IMR-90 (cell line): ENCODE measurements around the gene PGF. TPM values are rescaled to one million over a fixed set of nuclear protein-coding genes. Genes with fewer than 3 reads are reported as not detected.

Experiments used
- ATAC-seq: fragments of 200-7000 bp; cut with Tn5 transposase; 2 replicates; pipeline ENCODE4 v1.9.1; 2020; ENCODE audit warnings: low read depth, mild to moderate bottlenecking, moderate library complexity
- BruUV-seq: library from RNA; stranded (reverse); fragments of 400-500 nt; replicated peaks from 2 replicates; lab custom pipeline; 2021; lab: Mats Ljungman, UMichigan
- CTCF ChIA-PET: fragments of 300-600 bp; formaldehyde crosslinking; extraction: SDS; loops from one replicate; lab custom pipeline; 2021; ENCODE audit warnings: antibody characterized with exemption; lab: Yijun Ruan, JAX
- POLR2A ChIA-PET: fragments of 300-600 bp; sonication (Branson Sonifier 250); formaldehyde crosslinking; loops from one replicate; lab custom pipeline; 2022; ENCODE audit warnings: antibody characterized with exemption; ENCODE audit not compliant: unreplicated experiment; lab: Charles Lee
- DNase-seq: peaks from one replicate; pipeline ENCODE4 v3.0.0; 2013
- H2AFZ ChIP-seq: replicated peaks from 2 replicates; pipeline ENCODE3; 2013; ENCODE audit warnings: low read length, mild to moderate bottlenecking; ENCODE audit not compliant: poor library complexity
- H2AK5ac ChIP-seq: 2 replicates; pipeline ENCODE4 v1.6.1; 2013; ENCODE audit warnings: low read depth, low read length, inconsistent platforms
- H2AK9ac ChIP-seq: replicated peaks from 2 replicates; pipeline ENCODE3; 2013; ENCODE audit warnings: mild to moderate bottlenecking, low read depth, low read length, moderate library complexity; ENCODE audit not compliant: poor library complexity
- H2BK120ac ChIP-seq: 2 replicates; pipeline ENCODE4 v1.6.1; 2013; ENCODE audit warnings: low read depth, low read length, inconsistent platforms
- H2BK15ac ChIP-seq: 3 replicates; pipeline ENCODE4 v1.6.1; 2013; ENCODE audit warnings: low read depth, low read length, inconsistent platforms
- H2BK20ac ChIP-seq: 2 replicates; pipeline ENCODE4 v1.6.1; 2013; ENCODE audit warnings: low read depth, mild to moderate bottlenecking, inconsistent platforms, low read length, moderate library complexity
- H2BK5ac ChIP-seq: 2 replicates; pipeline ENCODE4 v1.6.1; 2013; ENCODE audit warnings: mild to moderate bottlenecking, low read depth, low read length, inconsistent platforms; ENCODE audit not compliant: poor library complexity, severe bottlenecking
- H3K14ac ChIP-seq: replicated peaks from 2 replicates; pipeline ENCODE4 v1.6.1; 2013; ENCODE audit warnings: low read depth, low read length, inconsistent platforms
- H3K18ac ChIP-seq: 2 replicates; pipeline ENCODE4 v1.6.1; 2013; ENCODE audit warnings: low read depth, low read length, control low read depth
- H3K23ac ChIP-seq: 2 replicates; pipeline ENCODE4 v1.6.1; 2013; ENCODE audit warnings: low read depth, low read length, inconsistent platforms
- H3K27ac ChIP-seq: 2 replicates; pipeline ENCODE4 v1.5.1; 2013; ENCODE audit warnings: mild to moderate bottlenecking, control low read depth, low read length; ENCODE audit not compliant: insufficient read depth
- H3K27me3 ChIP-seq: 2 replicates; pipeline ENCODE4 v1.6.1; 2013; ENCODE audit warnings: low read length; ENCODE audit not compliant: control insufficient read depth, insufficient read depth
- H3K36me3 ChIP-seq: 2 replicates; pipeline ENCODE4 v1.6.1; 2013; ENCODE audit warnings: low read length, mixed read lengths; ENCODE audit not compliant: control insufficient read depth, insufficient read depth
- H3K4ac ChIP-seq: 2 replicates; pipeline ENCODE4 v1.6.1; 2013; ENCODE audit warnings: low read depth, low read length, inconsistent platforms
- H3K4me1 ChIP-seq: 2 replicates; pipeline ENCODE4 v1.6.1; 2013; ENCODE audit warnings: low read length, mixed read lengths; ENCODE audit not compliant: control insufficient read depth, insufficient read depth
- H3K4me2 ChIP-seq: 2 replicates; pipeline ENCODE4 v1.6.1; 2013; ENCODE audit warnings: low read depth, mild to moderate bottlenecking, control low read depth, low read length, moderate library complexity
- H3K4me3 ChIP-seq: 2 replicates; pipeline ENCODE4 v1.5.1; 2013; ENCODE audit warnings: low read depth, mild to moderate bottlenecking, control low read depth, low read length, moderate library complexity; ENCODE audit not compliant: insufficient read depth
- H3K56ac ChIP-seq: 2 replicates; pipeline ENCODE4 v1.6.1; 2013; ENCODE audit warnings: low read length, inconsistent platforms; ENCODE audit not compliant: insufficient read depth; ENCODE audit errors: extremely low read depth
- H3K79me1 ChIP-seq, 2 experiments: 2 replicates each; pipeline ENCODE4 v1.6.1; 2013; ENCODE audit warnings: low read length in 2 of 2, inconsistent platforms in 1 of 2, low read depth in 1 of 2
- H3K9ac ChIP-seq: 2 replicates; pipeline ENCODE4 v1.6.1; 2013; ENCODE audit warnings: low read depth, low read length, control low read depth
- H3K9me1 ChIP-seq: 2 replicates; pipeline ENCODE4 v1.6.1; 2013; ENCODE audit warnings: low read length, inconsistent platforms; ENCODE audit not compliant: insufficient read depth
- H3K9me3 ChIP-seq: 2 replicates; pipeline ENCODE4 v1.6.1; 2013; ENCODE audit warnings: low read length; ENCODE audit not compliant: control insufficient read depth, insufficient read depth
- H4K20me1 ChIP-seq: 2 replicates; pipeline ENCODE4 v1.6.1; 2013; ENCODE audit warnings: low read length, inconsistent platforms; ENCODE audit not compliant: insufficient read depth
- H4K5ac ChIP-seq: 2 replicates; pipeline ENCODE4 v1.6.1; 2013; ENCODE audit warnings: mild to moderate bottlenecking, low read depth, low read length, control low read depth
- H4K8ac ChIP-seq, 2 experiments: 2 replicates each; pipeline ENCODE4 v1.6.1; 2013; ENCODE audit warnings: low read depth in 2 of 2, low read length in 2 of 2, control low read depth in 1 of 2, inconsistent platforms in 1 of 2
- H4K91ac ChIP-seq: 2 replicates; pipeline ENCODE4 v1.6.1; 2013; ENCODE audit warnings: low read depth, low read length, inconsistent platforms; ENCODE audit not compliant: insufficient read depth
- BHLHE40 ChIP-seq: fragments of 150-350 bp; IDR thresholded peaks from 2 replicates; pipeline ENCODE4 v1.6.1; 2016; ENCODE audit warnings: mild to moderate bottlenecking, low read depth, low read length
- RAD21 ChIP-seq: IDR thresholded peaks from 2 replicates; pipeline ENCODE4 v1.6.1; 2012; ENCODE audit warnings: low read length, improper control_type of control experiment
- SMC3 ChIP-seq: fragments of 150-350 bp; IDR thresholded peaks from 2 replicates; pipeline ENCODE4 v1.6.1; 2016; ENCODE audit warnings: low read depth, mild to moderate bottlenecking, antibody characterized with exemption, low read length, moderate library complexity
- WGBS, 2 experiments: methylation state at CpG; one replicate each; pipeline versions ENCODE4 v1.1.5 to v1.1.7; 2013; ENCODE audit warnings: missing lambda C conversion rate in 2 of 2; ENCODE audit not compliant: insufficient read length in 1 of 2; ENCODE audit errors: extremely low coverage in 2 of 2; 5-methylcytosine and 5-hydroxymethylcytosine counted together
- dilution Hi-C: fragments of 300-500 bp; cut with HindIII; formaldehyde crosslinking; loops from one replicate; pipeline ENCODE4 v1.14.3; 2018; ENCODE audit warnings: low sequenced_read_pairs; ENCODE audit not compliant: unreplicated experiment
- in situ Hi-C: fragments of 300-500 bp; cut with MboI; formaldehyde crosslinking; loops from 3 replicates; pipeline ENCODE4 v1.14.3; 2019; ENCODE audit warnings: low sequenced_read_pairs, inconsistent platforms, mixed read lengths
- intact Hi-C: fragments of 100-400 bp; cut with micrococcal nuclease; formaldehyde crosslinking; loops from 2 replicates; pipeline ENCODE4 v1.10.0; 2022
- polyA plus RNA-seq, 3 experiments: library from polyadenylated mRNA; depleted of rRNA; stranded (reverse); fragments of >200 nt; gene quantifications; 2 replicates each; pipeline ENCODE4 v1.2.3, GENCODE V29; 2012; ENCODE audit warnings: low replicate concordance in 1 of 3
- total RNA-seq: library from RNA; depleted of rRNA; stranded (reverse); fragments of >200 nt; gene quantifications from 2 replicates; pipeline ENCODE4 v1.2.3, GENCODE V29; 2012

Gene PGF
- total and polyA plus RNA-seq, 2 of the 4 experiments (the other 2 are of a cell fraction) = 0.36 to 0.39 TPM

DNA sequence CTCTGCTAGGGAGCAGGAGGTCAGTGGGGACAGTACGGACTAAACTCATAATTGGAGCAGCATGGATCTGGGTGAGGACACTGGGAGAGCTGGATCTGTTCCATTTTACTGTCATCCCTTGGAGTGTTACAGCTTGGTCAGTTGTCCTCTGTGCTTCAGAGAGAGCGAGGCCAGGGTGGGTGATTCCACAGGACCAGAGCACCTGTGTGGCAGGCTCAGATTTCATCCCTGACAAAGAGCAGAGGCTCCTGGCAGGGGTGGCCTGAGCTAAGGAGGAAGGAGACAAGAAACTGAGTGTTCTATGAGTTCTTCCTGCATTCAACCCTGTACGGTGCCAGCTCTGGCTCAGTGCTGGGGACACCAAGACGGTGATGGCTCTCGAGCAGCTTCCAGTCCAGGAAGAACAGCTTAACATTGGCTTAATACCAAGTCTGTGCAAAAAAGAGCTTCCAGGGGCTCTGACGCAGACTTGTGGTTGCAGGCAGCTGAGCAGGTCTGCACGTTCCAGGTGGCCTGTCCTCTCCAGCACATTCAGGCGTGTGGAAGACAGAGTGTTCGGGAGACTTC is 8.4 kb upstream of the PGF start:
- Histone ChIP-seq H3K79me1 (no peaks in the 10 kb centered on the region), H3K27ac (no peak overlapping the region), H3K36me3 (no peaks in the 10 kb centered on the region), H3K4me3 (no peak overlapping the region), H3K18ac (no peak overlapping the region), H2AK5ac (no peak overlapping the region), H3K27me3 (peaks cover 23% of the 10 kb centered on the region), H4K5ac (no peak overlapping the region), H3K9me3 (no peaks in the 10 kb centered on the region), H3K4ac (no peak overlapping the region), H2BK20ac (no peak overlapping the region), H2BK15ac (no peak overlapping the region), H3K23ac (no peak overlapping the region), H4K20me1 (no peaks in the 10 kb centered on the region), H2BK5ac (no peak overlapping the region), H4K91ac (no peak overlapping the region), H2AFZ (peak overlapping the region; percentile 34), H3K9me1 (peaks cover 3% of the 10 kb centered on the region; the same call in 1 of the 2 replicates), H3K4me1 (no peaks in the 10 kb centered on the region), H3K4me2 (no peak overlapping the region), H2AK9ac (no peak overlapping the region), H3K14ac (no peak overlapping the region), H3K56ac (no peak overlapping the region), H3K9ac (no peak overlapping the region), H4K8ac (no peak overlapping the region), H2BK120ac (no peak overlapping the region; the same call in 1 of the 2 replicates)
- dilution Hi-C loops (no loop called here), intact Hi-C loops (no loop called here), in situ Hi-C loops (no loop called here)
- TF ChIP-seq RAD21 (no peak), BHLHE40 (peak; percentile 80), SMC3 (no peak)
- BruUV-seq = no TSS peak
- ATAC-seq = peak; percentile 11; the same call in 1 of the 2 replicates
- POLR2A ChIA-PET = no interaction called here
- CTCF ChIA-PET = interaction anchor here (0.6 kb wide), 2 partner anchors 13 to 864 kb away, joined by 3 to 10 read pairs; no protein-coding TSS in a partner anchor
- WGBS, 2 experiments = 34% methylated on average over 8 of the region's 9 CpGs; no CpG with 5 or more reads in 1 of the 2 experiments
- peak; percentile 76 for DNase-seq
